Activated naive CD4-positive, alpha-beta T cell treated with anti-CD3 and anti-CD28 coated beads for 36 hours (primary cell): ENCODE measurements around the gene GLB1L2. TPM values are rescaled to one million over a fixed set of nuclear protein-coding genes. Genes with fewer than 3 reads are reported as not detected.
"Not testable (repeated sequence)": the region's sequence is repeated elsewhere in the genome, so short reads cannot be mapped to it uniquely, and the experiment has no call there.

Source experiments
- CTCF ChIA-PET: fragments of 350-600 bp; sonication (Branson Sonifier 250); formaldehyde crosslinking; loops from one replicate; lab custom pipeline; 2021; ENCODE audit warnings: antibody characterized with exemption; lab: Charles Lee
- DNase-seq: peaks from one replicate; pipeline ENCODE4 v3.0.0-alpha.2; 2020
- H3K27ac Mint-ChIP-seq: one replicate; pipeline ENCODE4 v1.8.0; 2021; ENCODE audit warnings: mild to moderate bottlenecking, mixed read lengths
- H3K27me3 Mint-ChIP-seq: one replicate; pipeline ENCODE4 v1.8.0; 2021; ENCODE audit warnings: low read depth, mixed read lengths
- H3K36me3 Mint-ChIP-seq: one replicate; pipeline ENCODE4 v1.8.0; 2021; ENCODE audit warnings: low read depth, mixed read lengths
- H3K4me1 Mint-ChIP-seq: one replicate; pipeline ENCODE4 v1.8.0; 2021; ENCODE audit warnings: low read depth, mixed read lengths
- H3K4me3 Mint-ChIP-seq: one replicate; pipeline ENCODE4 v1.8.0; 2021; ENCODE audit warnings: mild to moderate bottlenecking, moderate library complexity, mixed read lengths
- H3K9me3 Mint-ChIP-seq: one replicate; pipeline ENCODE4 v1.8.0; 2021; ENCODE audit warnings: mixed read lengths
- intact Hi-C: fragments of 100-400 bp; cut with micrococcal nuclease; formaldehyde crosslinking; loops from one replicate; pipeline ENCODE4 v1.15.1; 2023
- total RNA-seq, 2 experiments: library from RNA; stranded (reverse); gene quantifications; one replicate each; pipeline ENCODE4 v1.2.3, GENCODE V29; 2021

The GLB1L2 gene
- total RNA-seq, 2 experiments from 2014 or later = 9.3 to 11.0 TPM

- H3K36me3 Mint-ChIP-seq = peaks cover 3% of the 10 kb centered on the region
- H3K9me3 Mint-ChIP-seq = no peaks in the 10 kb centered on the region
- no peaks in the 10 kb centered on the region for H3K4me1 Mint-ChIP-seq
- CTCF ChIA-PET = no interaction called here
- intact Hi-C loops = no loop called here
- H3K27ac Mint-ChIP-seq = no peak overlapping the region
- no peak overlapping the region for H3K4me3 Mint-ChIP-seq
- DNase-seq = no peak
- H3K27me3 Mint-ChIP-seq = no peaks in the 10 kb centered on the region
These were observed 11.0 kb downstream of the GLB1L2 start for GRCh38 chr11:134342572-134343340.

DNA sequence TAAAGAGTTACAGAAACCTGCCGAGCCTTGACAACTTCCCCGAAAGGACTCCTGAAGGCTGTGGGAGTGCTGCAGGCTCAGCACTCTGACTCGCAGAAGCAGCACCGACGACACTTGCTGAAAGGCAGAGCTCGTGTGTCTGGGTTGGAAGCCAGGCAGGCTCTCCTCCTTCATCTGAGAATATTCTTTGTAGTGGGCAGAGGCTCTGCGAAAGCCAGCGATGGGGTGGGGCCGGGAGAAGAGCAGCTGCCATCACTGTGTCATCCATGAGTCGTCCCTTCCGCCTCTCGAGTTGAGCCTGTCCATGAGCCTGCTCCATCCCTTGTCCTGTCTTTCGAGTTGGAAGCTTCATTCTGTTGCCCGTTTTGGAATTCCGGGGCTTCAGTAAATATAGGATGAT is 11.9 kb downstream of the GLB1L2 start:
- H3K9me3 Mint-ChIP-seq = no peaks in the 10 kb centered on the region
- no peaks in the 10 kb centered on the region for H3K27me3 Mint-ChIP-seq
- H3K36me3 Mint-ChIP-seq = peaks cover 3% of the 10 kb centered on the region
- H3K27ac Mint-ChIP-seq = no peak overlapping the region
- no peak for DNase-seq
- CTCF ChIA-PET = no interaction called here
- H3K4me3 Mint-ChIP-seq = no peak overlapping the region
- no peaks in the 10 kb centered on the region for H3K4me1 Mint-ChIP-seq
- intact Hi-C loops = loop anchor here (1.0 kb wide), 1 partner anchor 63 kb away; no protein-coding TSS in a partner anchor

DNA sequence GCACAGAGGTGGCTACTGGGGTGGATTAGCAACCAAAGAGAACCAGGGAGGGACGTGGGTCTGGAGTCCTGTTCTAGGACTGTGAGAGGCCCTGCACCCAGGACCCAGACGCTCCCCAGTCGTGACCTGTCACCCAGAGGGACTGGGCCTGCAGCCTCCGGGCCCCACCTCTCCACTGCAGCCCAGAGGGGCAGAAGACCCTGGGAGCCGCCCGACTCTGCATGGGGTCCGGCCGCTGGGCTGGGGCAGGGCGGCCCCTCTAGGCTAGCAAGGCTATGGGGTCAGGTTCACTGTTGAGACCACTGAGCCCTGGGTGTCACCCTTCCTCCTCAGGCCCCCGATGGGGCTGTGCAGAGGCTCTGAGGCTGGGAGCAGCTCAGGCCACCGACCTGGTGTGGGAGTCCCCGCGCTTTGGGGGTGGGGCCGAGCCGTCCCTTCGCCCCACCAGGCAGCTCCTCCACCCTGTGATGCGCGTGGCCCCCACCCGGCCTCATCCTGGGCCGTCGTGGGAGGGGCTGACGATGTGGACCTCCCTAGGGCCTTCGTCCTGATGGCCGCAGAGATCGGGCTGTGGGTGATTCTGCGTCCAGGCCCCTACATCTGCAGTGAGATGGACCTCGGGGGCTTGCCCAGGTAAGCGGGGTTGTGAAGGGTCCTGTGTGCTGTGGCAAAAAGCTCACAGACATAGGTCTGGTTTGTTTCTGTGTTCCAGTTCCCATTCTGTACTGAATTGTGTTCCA is 12.9 kb downstream of the GLB1L2 start:
- not testable (repeated sequence) for H3K27me3 Mint-ChIP-seq, H3K36me3 Mint-ChIP-seq, H3K4me3 Mint-ChIP-seq, H3K27ac Mint-ChIP-seq, H3K4me1 Mint-ChIP-seq, DNase-seq, H3K9me3 Mint-ChIP-seq
- intact Hi-C loops = loop anchor here (1.0 kb wide), 1 partner anchor 64 kb away; no protein-coding TSS in a partner anchor
- CTCF ChIA-PET = interaction anchor here (0.6 kb wide), 1 partner anchor 485 kb away, joined by 4 read pairs; no protein-coding TSS in a partner anchor

DNA sequence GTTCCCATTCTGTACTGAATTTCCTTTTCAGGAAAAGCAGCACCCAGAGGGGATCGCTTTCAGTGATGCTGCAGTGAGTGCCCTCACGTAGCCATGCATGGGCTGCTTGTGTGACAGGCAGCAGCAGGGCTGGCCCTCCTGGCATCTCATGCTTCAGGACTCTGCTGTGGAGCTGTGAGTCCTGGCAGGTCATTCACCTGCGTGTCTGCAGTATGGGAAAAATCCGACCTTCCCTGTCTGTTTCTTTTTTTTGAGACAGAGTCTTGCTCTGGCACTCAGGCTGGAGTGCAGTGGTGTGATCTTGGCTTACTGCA is 13.4 kb downstream of the GLB1L2 start:
- Mint-ChIP-seq H3K4me3 (no peak overlapping the region), H3K4me1 (peaks cover 4% of the 10 kb centered on the region), H3K27ac (no peak overlapping the region), H3K9me3 (no peaks in the 10 kb centered on the region), H3K27me3 (no peaks in the 10 kb centered on the region), H3K36me3 (peaks cover 3% of the 10 kb centered on the region)
- no peak for DNase-seq
- CTCF ChIA-PET = interaction anchor here (0.6 kb wide), 1 partner anchor 484 kb away, joined by 4 read pairs; no protein-coding TSS in a partner anchor
- intact Hi-C loops = no loop called here

GRCh38 chr11:134346101-134346975 is 14.6 kb downstream of the GLB1L2 start:
- CTCF ChIA-PET = interaction anchor here (0.6 to 1.0 kb wide), 2 partner anchors 14 to 522 kb away, joined by 3 to 4 read pairs; no protein-coding TSS in a partner anchor
- peaks cover 4% of the 10 kb centered on the region for H3K4me1 Mint-ChIP-seq
- H3K27ac Mint-ChIP-seq = no peak overlapping the region
- DNase-seq = no peak
- no peaks in the 10 kb centered on the region for H3K9me3 Mint-ChIP-seq
- no peak overlapping the region for H3K4me3 Mint-ChIP-seq
- intact Hi-C loops = no loop called here
- H3K36me3 Mint-ChIP-seq = peaks cover 3% of the 10 kb centered on the region
- H3K27me3 Mint-ChIP-seq = no peaks in the 10 kb centered on the region

- H3K27ac Mint-ChIP-seq = no peak overlapping the region
- intact Hi-C loops = no loop called here
- no peaks in the 10 kb centered on the region for H3K27me3 Mint-ChIP-seq
- CTCF ChIA-PET = interaction anchor here (1.0 kb wide), 1 partner anchor 13 kb away, joined by 4 read pairs; no protein-coding TSS in a partner anchor
- H3K9me3 Mint-ChIP-seq = no peaks in the 10 kb centered on the region
- no peak for DNase-seq
- H3K4me1 Mint-ChIP-seq = peaks cover 4% of the 10 kb centered on the region
- H3K4me3 Mint-ChIP-seq = no peak overlapping the region
- H3K36me3 Mint-ChIP-seq = peaks cover 3% of the 10 kb centered on the region
These were observed 15.2 kb downstream of the GLB1L2 start for GRCh38 chr11:134346976-134347350.

DNA sequence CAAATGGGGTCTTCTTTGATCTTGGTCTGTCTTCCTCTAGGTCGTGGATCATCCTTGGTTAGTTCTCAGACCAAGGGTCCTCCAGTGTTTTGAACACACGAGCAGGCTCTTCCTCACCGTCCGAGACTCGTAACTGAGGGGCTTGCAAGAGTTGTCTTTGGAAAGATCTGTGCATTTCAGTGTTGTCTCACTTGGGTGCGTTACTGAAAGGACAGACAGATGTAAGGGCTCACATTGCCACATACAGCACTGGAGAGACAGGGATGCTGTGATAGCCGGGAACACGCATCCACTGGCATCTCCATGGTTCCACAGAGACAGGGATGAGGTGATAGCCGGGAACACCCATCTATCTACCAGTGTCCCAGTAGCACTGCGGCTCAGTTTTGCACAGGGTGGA is 15.7 kb downstream of the GLB1L2 start:
- H3K27me3 Mint-ChIP-seq = no peaks in the 10 kb centered on the region
- no peak for DNase-seq
- peaks cover 3% of the 10 kb centered on the region for H3K36me3 Mint-ChIP-seq
- no peak overlapping the region for H3K27ac Mint-ChIP-seq
- CTCF ChIA-PET = interaction anchor here (1.0 kb wide), 1 partner anchor 13 kb away, joined by 4 read pairs; no protein-coding TSS in a partner anchor
- intact Hi-C loops = no loop called here
- no peak overlapping the region for H3K4me3 Mint-ChIP-seq
- no peaks in the 10 kb centered on the region for H3K9me3 Mint-ChIP-seq
- H3K4me1 Mint-ChIP-seq = peaks cover 4% of the 10 kb centered on the region

DNA sequence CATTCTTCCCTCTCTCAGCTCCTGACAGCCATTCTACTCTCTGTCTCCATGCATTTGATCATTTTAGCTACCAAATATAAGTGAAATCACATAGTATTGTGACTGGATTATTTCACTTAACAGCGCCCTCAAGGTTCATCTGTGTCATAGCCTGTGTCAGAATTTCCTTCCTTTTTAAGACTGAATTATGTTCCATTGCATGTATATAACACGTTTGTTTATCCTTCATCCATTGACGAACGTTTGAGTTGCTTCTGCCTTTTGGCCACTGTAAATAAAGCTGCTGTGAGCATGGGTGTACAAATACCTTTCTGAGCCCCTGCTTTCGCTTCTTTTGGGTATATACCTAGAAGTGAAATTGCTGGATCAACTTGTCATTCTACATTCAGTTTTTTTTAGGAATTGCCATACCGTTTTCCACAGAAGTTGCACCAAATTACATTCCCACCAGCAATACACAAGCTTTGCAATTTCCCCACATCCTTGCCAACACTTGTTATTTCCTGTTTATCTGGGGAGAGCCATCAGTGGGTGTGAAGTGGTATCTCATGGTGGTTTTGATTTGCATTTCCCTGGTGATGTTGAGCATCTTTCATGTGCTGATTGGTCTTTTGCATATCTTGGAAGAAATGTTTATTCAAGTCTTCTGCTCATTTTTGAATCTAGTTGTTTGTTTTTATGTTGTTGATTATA is 17.5 kb downstream of the GLB1L2 start:
- H3K4me1 Mint-ChIP-seq = peaks cover 4% of the 10 kb centered on the region
- no peak for DNase-seq
- H3K27ac Mint-ChIP-seq = no peak overlapping the region
- CTCF ChIA-PET = interaction anchor here (0.7 kb wide), 1 partner anchor 198 kb away, joined by 3 read pairs; no protein-coding TSS in a partner anchor
- H3K36me3 Mint-ChIP-seq = peaks cover 7% of the 10 kb centered on the region
- no peaks in the 10 kb centered on the region for H3K27me3 Mint-ChIP-seq
- H3K9me3 Mint-ChIP-seq = no peaks in the 10 kb centered on the region
- intact Hi-C loops = no loop called here
- no peak overlapping the region for H3K4me3 Mint-ChIP-seq

GRCh38 chr11:134349802-134350355 is 18.1 kb downstream of the GLB1L2 start:
- intact Hi-C loops = no loop called here
- H3K27me3 Mint-ChIP-seq = no peaks in the 10 kb centered on the region
- peaks cover 4% of the 10 kb centered on the region for H3K4me1 Mint-ChIP-seq
- no peak for DNase-seq
- no peak overlapping the region for H3K4me3 Mint-ChIP-seq
- CTCF ChIA-PET = interaction anchor here (0.7 kb wide), 1 partner anchor 197 kb away, joined by 3 read pairs; no protein-coding TSS in a partner anchor
- H3K9me3 Mint-ChIP-seq = no peaks in the 10 kb centered on the region
- H3K27ac Mint-ChIP-seq = no peak overlapping the region
- H3K36me3 Mint-ChIP-seq = peaks cover 7% of the 10 kb centered on the region

DNA sequence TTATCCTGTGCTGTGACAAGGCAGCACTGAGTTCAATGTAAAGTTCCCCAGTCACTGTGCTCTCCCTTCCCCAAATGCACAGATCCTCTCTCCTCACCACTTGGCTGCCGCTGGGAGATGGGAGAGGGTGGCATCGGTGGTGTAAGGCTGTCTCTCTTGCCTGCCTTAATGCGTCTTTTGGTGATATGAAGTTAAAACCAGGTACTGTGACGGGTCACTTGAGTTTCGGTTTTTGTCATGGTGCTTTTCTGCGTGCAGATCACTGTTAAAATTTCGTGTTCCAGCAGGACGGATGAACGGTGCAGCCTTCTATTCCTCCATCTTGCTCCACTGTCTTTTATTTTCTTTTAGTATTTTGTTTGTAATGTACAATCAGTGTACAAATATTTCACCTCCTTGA is 18.6 kb downstream of the GLB1L2 start:
- Mint-ChIP-seq H3K4me1 (peaks cover 4% of the 10 kb centered on the region), H3K27me3 (no peaks in the 10 kb centered on the region), H3K36me3 (peaks cover 8% of the 10 kb centered on the region), H3K9me3 (no peaks in the 10 kb centered on the region), H3K4me3 (no peak overlapping the region), H3K27ac (no peak overlapping the region)
- DNase-seq = no peak
- CTCF ChIA-PET = no interaction called here
- intact Hi-C loops = no loop called here

- Mint-ChIP-seq H3K27me3 (no peaks in the 10 kb centered on the region), H3K4me3 (no peak overlapping the region), H3K4me1 (peaks cover 4% of the 10 kb centered on the region), H3K27ac (no peak overlapping the region), H3K9me3 (no peaks in the 10 kb centered on the region), H3K36me3 (peaks cover 12% of the 10 kb centered on the region)
- no peak for DNase-seq
- intact Hi-C loops = no loop called here
- CTCF ChIA-PET = interaction anchor here (0.6 kb wide), 2 partner anchors 108 to 550 kb away, joined by 3 to 5 read pairs; no protein-coding TSS in a partner anchor
These were observed 20.3 kb downstream of the GLB1L2 start for GRCh38 chr11:134352111-134352510.
